Measurements from ENCODE around the gene PBRM1. TPM values are rescaled to one million over a fixed set of nuclear protein-coding genes. Genes with fewer than 3 reads are reported as not detected.

The PBRM1 gene
- total and polyA plus RNA-seq, 2 of the 8 experiments (the other 6 are each of a cell fraction or from before 2014, with no cell fraction given): 19.3 to 65.8 TPM

DNA sequence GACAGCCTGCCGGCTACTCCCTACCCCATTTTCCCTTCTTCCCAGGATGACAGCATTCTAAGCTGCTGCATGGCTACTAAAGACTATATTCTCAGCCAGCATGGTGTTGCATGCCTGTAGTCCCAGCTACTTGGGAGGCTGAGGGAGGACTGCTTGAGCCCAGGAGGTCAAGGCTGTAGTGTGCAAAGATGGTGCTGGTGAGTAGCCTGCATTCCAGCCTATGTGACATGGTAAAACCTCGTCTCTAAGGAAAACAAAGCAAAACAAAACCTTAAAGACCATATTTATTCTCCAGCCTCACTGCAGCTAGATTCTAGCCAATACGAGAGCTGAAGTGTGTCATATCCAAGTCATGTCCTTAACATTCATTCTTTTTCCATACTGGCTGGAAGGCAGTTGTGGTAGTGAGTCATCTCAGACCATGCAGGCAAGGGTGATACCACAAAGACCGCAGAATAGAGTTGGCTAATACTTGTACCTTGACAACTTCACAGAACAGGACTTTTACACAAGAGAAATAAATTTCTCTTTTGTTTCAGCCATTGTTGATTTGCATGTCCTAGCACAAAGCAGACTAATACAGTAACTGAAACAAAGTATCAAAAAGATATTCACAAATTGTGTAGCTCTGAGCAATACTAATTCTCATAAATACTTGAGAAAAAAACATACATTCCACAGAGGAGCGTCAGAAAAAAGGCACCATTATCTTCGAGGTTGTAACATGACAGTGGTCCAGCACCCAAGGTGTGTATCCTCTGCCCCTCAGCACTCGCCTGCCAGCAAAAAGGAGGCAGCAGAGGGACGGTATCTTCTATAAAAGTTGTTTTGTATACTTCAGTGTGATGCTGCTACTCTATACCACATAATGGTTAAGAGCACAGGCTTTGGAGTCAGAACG, 14.8 kb downstream of the PBRM1 start:
- H4K20me1 ChIP-seq (replicated peaks in 1 of 2; ENCODE audit: control insufficient read depth in 1 of 2, insufficient read depth in 2 of 2, low read length in 2 of 2): peaks cover 0 to 2% of the 10 kb centered on the region in 2 experiments
- H2AK5ac ChIP-seq (ENCODE audit: low read depth, low read length): no peak overlapping the region
- 91% methylated on average over 9 of the region's 9 CpGs; no CpG with 5 or more reads in 1 of the 2 experiments for WGBS, 2 experiments (ENCODE audit: extremely low coverage in 1 of 2, insufficient coverage in 1 of 2, insufficient read length in 1 of 2, insufficient replicate concordance in 2 of 2, low coverage in 1 of 2, low lambda C conversion rate in 2 of 2, missing lambda C conversion rate in 1 of 2)
- H3K4me1 ChIP-seq (replicated peaks in 1 of 4; ENCODE audit: control insufficient read depth in 3 of 4, insufficient read depth in 4 of 4, low read length in 3 of 4): 0 out of 7 replicates have a peak, but pooled peaks cover 0 to 2% (median 0%) of the 10 kb centered on the region in 4 experiments
- H3K36me3 ChIP-seq (ENCODE audit: control insufficient read depth in 2 of 4, insufficient read depth in 4 of 4, low read length in 3 of 4): peaks cover 3 to 39% (median 16%) of the 10 kb centered on the region in 4 experiments; a peak in 7 of 8 replicates
- no peaks in the 10 kb centered on the region for H3K27me3 ChIP-seq (replicated peaks in 1 of 4; ENCODE audit: control insufficient read depth in 3 of 4, extremely low read depth in 1 of 4, insufficient read depth in 3 of 4, low read length in 3 of 4)
- no peak overlapping the region for H3K27ac ChIP-seq (ENCODE audit: low read depth, low read length)
- H3K9me3 ChIP-seq (ENCODE audit: insufficient read depth in 2 of 2, low read depth in 1 of 2, low read length in 1 of 2): no peaks in the 10 kb centered on the region
- H2BK5ac ChIP-seq (ENCODE audit: low read depth, low read length): no peak overlapping the region
- H3K4ac ChIP-seq (replicated peaks; ENCODE audit: insufficient read length, low read depth, low read length): no peak overlapping the region
- no peak overlapping the region for H3K14ac ChIP-seq (ENCODE audit: insufficient read length)
- DNase-seq (ENCODE audit: low read depth in 1 of 2, low spot score in 2 of 2): no peak
- no peak overlapping the region for H3K4me3 ChIP-seq (ENCODE audit: extremely low read depth in 1 of 4, insufficient read depth in 2 of 4, low read depth in 3 of 4, low read length in 4 of 4)
- ChIA-PET CTCF (ENCODE audit: partially characterized antibody) (no interaction called here), POLR2A (ENCODE audit: partially characterized antibody) (interaction anchor here (0.7 to 1.7 kb wide), 3 partner anchors 10 to 20 kb away, joined by 3 to 6 read pairs (median 5); partner anchors contain the start of genes GNL3 and PBRM1)
- no peak overlapping the region for H3K9ac ChIP-seq (replicated peaks in 1 of 4; ENCODE audit: extremely low read depth in 1 of 4, low read depth in 3 of 4, low read length in 3 of 4)
- H3K18ac ChIP-seq (ENCODE audit: extremely low read depth, low read length): no peak overlapping the region
- H2BK12ac ChIP-seq (ENCODE audit: low read depth, low read length): no peak overlapping the region
- no peaks in the 10 kb centered on the region; a peak in 1 of 4 replicates for H3K79me2 ChIP-seq (ENCODE audit: control insufficient read depth in 1 of 2, insufficient read depth in 2 of 2, low read length in 2 of 2)
- no peak overlapping the region for H2BK15ac ChIP-seq (ENCODE audit: low read length)
- H3K23ac ChIP-seq (ENCODE audit: insufficient read length): no peak overlapping the region
- no peak overlapping the region for H2BK20ac ChIP-seq (ENCODE audit: low read length)
- H4K91ac ChIP-seq (replicated peaks; ENCODE audit: insufficient read length, low read length): no peak overlapping the region
- H3K23me2 ChIP-seq (ENCODE audit: low read depth, low read length): no peaks in the 10 kb centered on the region
- no peak for FAIRE-seq
- no peaks in the 10 kb centered on the region; the same call in 1 of the 2 replicates for H3K79me1 ChIP-seq (ENCODE audit: low read depth, low read length)
- H3K4me2 ChIP-seq (ENCODE audit: insufficient read depth in 1 of 2, low read depth in 2 of 2, low read length in 2 of 2): no peak overlapping the region
- no peak overlapping the region for H4K5ac ChIP-seq (ENCODE audit: insufficient read length, low read depth, low read length)
- H4K8ac ChIP-seq (ENCODE audit: extremely low read depth, insufficient read depth, low read length): no peak overlapping the region
- H3K56ac ChIP-seq (replicated peaks; ENCODE audit: insufficient read length, low read depth, low read length): no peak overlapping the region
- H2AFZ ChIP-seq (ENCODE audit: low read length): no peak overlapping the region
- H2BK120ac ChIP-seq (replicated peaks; ENCODE audit: low read depth, low read length): no peak overlapping the region
- TF ChIP-seq CBX8 (IDR thresholded peaks at IDR 0.05; ENCODE audit: borderline replicate concordance, low read depth, low read length) (no peak), EZH2 (IDR thresholded peaks at IDR 0.05; ENCODE audit: low read depth, low read length, severe bottlenecking) (no peak), YY1 (IDR thresholded peaks at IDR 0.05; ENCODE audit: low read depth, low read length) (no peak), BCL11A (IDR thresholded peaks at IDR 0.05; ENCODE audit: low read depth in 2 of 2, low read length in 2 of 2) (no peak), KDM5A (IDR thresholded peaks at IDR 0.05; ENCODE audit: low read length) (no peak), SRF (IDR thresholded peaks at IDR 0.05; ENCODE audit: low read depth, low read length) (no peak), SP4 (IDR thresholded peaks at IDR 0.05; ENCODE audit: low read length) (no peak), SUZ12 (IDR thresholded peaks at IDR 0.05; ENCODE audit: low read length) (no peak), TEAD4 (IDR thresholded peaks at IDR 0.05; ENCODE audit: low read depth, low read length) (no peak), TBP (IDR thresholded peaks at IDR 0.05; ENCODE audit: low read depth, low read length) (no peak), PHF8 (conservative IDR thresholded peaks at IDR 0.05; ENCODE audit: low read depth, low read length) (no peak)

Measured in H1 (cell line).